Occipital lobe (tissue), 2 donors: ENCODE data around the gene RPL36. TPM values are rescaled to one million over a fixed set of nuclear protein-coding genes. Genes with fewer than 3 reads are reported as not detected.
"Not testable (repeated sequence)": the region's sequence is repeated elsewhere in the genome, so short reads cannot be mapped to it uniquely, and the experiment has no call there.

Source experiments
- DNase-seq: peaks from one replicate; lab custom pipeline; 2025; lab: John Stamatoyannopoulos, UW
- total RNA-seq: library from RNA; depleted of rRNA; stranded (reverse); fragments of >200 nt; gene quantifications from one replicate; pipeline ENCODE4 v1.2.3, GENCODE V29; 2014

The RPL36 gene
- total RNA-seq, 1 donor from 2014 or later = 299 TPM

DNA sequence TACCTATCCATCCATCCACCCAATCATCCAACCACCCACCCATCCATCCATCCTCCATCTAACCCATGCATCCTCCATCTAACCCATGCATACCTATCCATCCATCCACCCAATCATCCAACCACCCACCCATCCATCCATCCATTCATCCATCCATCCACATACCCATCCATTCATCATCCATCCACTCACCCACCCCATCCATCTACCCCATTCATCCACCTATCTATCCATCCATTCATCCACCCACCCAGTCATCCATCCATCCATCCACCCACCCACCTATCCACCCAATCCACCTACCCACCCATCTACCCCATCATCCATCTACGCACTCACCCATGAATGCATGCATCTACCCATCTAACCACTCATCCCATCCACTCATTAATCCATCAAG is 16.3 kb upstream of the RPL36 start:
- no peak for DNase-seq

DNA sequence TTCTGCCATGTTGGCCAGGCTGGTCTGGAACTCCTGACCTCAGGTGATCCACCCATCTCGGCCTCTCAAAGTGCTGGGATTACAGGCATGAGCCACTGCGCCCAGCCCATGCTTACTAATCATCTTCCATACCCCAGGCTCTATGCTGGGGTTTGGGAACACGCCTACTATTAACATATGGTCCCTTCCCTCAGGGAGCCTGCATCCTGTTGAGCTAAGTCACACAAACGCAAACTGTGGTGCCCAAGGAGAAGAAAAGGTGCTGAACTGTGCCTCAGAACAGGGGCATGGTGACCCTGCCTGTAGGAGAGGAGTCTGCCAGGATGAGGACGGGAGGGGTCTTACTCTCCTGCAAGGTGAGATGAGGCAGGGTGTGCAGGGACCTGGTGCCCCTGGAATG is 15.4 kb upstream of the RPL36 start:
- DNase-seq = no peak

DNA sequence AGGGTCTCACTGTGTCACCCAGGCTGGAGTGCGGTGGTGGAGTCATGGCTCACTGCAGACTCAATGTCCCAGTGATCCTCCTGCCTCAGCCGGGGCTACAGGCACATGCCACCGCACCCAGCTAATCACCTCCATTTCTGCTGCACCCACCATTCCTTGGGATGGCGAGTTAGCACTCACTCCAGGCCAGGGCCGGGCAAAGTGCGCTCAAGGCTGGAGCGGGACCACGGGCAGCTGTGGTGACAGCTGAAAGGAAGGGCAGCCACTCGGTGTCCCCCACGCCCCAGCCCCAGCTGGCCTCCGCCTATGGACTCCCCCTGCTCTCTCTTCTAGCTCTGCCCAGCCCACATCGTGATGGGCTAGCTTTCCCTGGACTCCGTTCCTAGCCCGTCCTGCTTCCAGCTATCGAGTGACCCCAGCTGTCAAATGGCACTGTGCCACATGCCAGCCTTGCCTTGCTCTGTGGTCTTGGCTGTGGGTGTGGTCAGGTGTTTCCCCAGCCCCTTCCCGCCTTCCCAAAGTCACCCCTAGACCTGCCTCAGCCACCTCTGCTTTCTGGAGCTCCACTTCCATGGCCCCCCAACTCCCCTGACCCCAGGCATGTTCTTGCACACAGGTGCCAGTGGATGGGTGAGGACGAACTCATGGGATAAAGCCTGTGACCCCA is 13.9 kb upstream of the RPL36 start:
- DNase-seq = no peak

DNA sequence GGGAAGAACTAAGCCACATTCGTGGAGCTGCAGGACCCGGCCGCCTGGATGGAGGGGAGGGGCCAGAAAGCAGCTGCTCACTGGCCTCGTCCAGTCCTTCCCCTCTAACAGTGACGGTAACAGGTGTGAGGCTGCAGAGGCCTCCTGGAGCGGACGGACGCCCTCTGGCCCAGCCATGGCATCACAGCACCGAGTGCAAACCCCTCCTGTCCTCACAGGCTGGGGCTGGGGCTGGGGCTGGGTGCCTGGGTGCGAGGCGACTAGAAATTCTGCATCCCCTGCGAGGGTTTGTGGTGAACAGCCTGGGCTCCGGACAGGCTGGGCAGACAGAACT is 13.4 kb upstream of the RPL36 start:
- no peak for DNase-seq

DNA sequence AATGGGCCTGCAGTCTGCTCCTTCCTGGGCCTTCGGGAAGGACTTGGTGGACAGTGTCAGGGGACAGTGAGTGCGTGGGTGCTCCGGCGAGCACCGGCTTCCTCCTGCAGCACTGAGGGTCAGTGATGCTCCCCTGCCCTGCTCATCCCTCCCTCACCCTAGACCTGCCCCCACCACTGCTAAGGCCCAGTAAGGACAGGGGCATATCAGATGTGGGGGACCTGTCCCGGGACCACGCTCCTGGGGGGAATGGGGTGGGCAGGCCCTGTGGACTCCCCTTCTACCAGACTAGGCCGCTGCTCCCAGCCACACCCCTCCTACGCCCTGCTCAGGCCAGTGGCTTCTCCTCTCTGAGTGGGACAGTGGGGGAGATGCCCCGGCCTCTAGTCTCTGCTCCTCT is 13.0 kb upstream of the RPL36 start:
- DNase-seq = no peak

DNA sequence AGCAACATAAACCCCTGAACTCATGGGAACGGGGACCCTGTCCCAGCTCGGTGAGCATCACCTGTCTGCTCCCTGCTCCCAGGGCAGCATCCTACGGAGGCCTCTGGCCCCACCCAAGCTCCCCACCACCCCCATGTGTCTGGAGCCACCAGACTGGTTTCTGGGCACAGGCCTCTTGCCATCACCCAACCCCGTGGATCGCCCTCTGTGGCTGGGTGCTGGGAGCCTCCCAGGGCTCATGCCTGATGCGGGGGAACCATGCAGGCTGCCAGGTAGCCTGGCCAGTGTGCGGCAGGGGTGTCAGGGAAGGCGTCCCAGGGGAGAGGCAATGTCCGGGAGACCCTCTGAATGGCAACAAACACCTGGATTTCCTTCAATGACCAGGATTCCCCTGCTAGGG is 12.5 kb upstream of the RPL36 start:
- DNase-seq = no peak

DNA sequence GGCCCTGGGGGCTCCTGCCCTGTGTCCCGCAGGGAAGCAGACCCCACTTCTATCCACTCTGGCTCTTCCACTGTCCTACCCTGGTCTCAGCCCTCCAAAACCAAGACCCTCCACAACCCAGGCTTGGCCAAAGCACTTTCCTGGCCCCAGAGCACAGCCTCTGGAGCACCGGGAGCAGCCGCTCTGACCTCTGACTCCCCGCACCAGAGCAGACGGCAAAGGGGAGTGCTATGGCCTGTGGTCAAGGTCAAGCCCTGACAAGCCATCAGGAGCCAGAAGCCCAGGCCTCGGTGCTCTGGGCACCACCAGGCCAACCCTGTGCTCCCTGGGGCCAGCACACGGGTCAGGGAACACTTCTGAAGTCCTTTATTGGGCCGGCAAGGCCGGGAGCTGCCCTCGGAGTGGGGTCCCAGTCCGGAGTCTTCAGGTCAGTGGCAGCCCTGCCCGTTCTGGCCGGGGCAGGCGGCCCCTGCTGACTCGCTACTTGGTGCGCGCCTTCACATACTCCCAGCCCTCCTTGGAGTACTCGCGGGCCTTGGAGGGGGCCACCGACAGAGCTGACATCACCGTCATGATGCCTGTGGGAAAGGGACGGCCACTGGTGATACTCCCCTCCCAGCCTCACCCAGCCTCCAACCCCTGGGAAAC is 11.9 kb upstream of the RPL36 start:
- no peak for DNase-seq

DNA sequence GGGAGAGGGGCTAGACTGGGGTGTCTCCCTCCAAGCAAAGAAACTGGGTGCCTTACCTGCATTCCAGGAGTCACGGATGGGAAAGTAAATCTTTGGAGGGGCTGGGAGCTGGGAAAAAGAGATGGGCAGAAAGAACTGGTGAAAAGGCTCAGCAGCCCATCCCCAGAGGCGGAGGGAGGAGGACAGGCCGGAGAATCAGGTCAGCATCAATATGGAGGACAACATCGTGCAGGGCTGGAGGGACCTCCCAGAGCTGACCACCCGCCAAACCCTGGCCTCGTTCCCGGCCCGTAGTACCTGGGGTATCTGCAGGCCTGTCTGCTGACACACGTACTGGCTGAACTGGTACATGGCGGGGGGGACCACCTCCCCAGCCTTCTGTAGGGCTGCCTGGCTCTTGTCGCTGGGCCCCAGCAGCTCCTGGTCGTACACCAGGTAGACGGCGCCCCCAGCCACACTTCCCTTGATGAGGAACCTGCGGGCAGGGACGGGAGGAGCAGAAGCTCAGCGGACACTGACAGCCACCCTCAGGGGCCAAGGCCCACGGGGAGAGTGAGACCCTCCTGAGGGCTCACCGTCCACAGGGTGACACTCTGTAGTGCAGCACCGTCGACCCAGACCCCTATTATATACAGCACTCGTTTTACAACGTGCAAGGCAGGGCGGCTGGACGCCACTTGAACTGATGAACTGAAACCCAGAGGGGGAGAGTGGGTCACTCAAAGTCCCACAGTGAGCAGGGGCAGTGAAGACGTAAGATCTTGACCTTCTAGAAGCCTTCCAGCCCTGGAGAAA is 10.6 kb upstream of the RPL36 start:
- DNase-seq = no peak

DNA sequence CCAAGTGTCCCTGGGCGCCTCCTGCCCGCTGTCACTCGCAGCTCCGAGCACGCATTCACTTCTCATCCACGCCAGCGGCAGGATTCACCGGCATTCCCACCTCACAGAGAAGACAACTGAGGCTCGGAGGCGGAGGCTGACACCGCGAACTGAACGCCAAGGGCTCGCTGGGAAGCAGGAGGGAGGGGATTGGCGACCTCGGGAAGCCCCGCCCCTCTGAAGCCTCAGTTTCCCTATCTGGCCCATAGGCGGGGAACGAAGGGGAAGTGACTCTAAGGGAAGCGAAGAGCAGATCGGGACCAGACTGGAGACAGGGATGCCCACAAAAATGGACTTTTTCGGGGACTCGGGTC is 10.0 kb upstream of the RPL36 start:
- DNase-seq = peak; percentile 71

DNA sequence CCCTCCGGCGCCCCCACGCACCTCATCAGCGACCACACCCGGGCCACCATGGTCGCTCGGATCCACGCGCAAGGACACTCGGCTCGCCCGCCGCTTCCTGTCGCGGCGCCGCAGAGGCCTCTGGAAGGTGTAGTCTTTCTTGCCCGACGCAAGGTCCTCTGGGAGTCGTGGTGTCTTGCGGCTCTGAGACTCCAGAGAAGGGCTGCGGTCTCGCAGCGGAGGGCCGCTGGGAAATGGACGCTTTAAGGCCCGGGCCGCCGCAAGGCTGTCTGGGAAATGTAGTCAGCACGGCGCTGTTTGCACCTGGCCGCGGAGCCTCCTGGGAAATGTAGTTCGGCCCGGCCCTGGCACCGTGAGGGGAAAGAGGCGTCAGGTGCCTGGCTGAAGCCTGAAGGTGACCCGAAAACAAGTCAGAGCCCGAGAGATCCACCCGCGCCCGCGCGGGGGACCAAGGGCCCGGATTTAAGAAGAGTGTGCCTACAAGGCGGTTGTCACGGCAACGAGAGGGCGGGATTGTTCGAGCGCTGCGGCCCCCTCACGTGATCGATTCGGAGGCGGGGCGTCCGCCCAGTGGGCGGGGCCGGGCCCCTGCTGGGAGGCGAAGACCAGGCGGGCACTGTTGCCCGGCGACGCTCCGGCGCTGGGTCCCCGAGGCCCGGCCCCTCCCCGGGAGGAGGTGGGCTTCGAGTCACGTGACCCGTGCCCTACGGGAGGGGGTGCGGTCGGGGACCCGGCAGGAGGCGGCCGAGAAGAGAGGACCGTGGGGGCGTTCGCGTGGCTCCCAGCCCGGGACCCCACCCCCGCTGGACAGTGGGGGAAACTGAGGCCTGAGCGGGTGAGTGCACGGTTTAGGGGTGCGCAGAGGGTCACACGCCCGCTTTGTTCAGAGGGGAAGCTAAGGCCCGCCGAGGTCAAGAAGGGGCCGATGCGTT is 9.4 kb upstream of the RPL36 start, which contains the start of the genes HSD11B1L and MICOS13:
Gene HSD11B1L, plus strand, starts transcription at position 591 of the 932 bp plus-strand sequence. CDS start 3,806 bp downstream, outside the sequence.
Gene MICOS13, minus strand, starts transcription at position 80 of the 932 bp plus-strand sequence. Its CDS starts 30 bp downstream, at position 50.
- peak; percentile 98 for DNase-seq

DNA sequence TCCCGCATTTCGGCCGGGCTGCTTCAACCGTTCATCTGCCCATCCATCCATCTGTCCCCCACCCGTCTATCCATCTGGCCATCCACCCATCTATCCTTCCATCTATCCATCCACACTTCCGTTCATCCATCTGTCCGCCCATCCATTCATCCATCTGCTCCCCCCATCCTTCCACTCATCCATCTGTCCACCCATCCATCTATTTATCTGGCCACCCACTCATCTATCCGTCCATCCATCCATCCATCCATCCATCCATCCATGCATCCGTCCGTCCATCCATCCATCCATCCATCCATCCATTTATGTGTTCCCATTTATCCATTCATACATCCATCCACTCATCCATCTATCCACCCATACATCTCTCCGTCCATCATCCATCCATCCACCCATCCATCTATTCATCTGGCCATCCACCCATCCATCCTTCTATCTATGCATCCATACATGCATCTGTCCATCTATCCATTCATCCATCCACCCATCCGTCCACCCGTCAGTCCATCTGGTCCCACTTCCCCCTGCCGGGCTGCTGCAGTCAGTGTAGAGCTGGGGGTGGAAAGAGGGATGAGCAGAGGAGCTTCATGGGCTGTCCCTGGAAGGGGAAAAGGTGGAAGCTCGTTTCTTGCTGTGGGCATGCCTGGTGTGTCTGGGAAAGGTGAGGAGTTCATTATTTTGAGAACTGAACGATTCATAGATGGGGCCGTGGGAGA is 8.5 kb upstream of the RPL36 start:
- no peak for DNase-seq

DNA sequence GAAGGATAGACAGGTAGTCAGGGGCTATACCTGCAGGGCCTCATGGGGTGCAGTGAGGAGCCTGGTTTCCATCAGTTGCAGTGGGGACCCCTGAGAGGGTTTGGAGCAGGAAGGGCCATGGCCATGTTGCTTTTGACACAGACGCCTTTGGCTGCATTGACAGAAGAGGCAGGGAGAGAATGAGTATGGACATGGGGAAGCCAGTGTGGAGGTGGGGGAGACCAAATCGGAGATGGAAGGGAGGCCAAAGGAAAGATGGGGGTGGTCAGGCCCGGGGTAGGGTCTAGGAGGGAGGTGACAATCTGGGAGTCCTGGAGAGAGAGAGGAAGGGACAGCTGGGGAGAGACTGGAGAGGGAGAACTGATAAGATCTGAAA is 8.0 kb upstream of the RPL36 start:
- no peak for DNase-seq

DNA sequence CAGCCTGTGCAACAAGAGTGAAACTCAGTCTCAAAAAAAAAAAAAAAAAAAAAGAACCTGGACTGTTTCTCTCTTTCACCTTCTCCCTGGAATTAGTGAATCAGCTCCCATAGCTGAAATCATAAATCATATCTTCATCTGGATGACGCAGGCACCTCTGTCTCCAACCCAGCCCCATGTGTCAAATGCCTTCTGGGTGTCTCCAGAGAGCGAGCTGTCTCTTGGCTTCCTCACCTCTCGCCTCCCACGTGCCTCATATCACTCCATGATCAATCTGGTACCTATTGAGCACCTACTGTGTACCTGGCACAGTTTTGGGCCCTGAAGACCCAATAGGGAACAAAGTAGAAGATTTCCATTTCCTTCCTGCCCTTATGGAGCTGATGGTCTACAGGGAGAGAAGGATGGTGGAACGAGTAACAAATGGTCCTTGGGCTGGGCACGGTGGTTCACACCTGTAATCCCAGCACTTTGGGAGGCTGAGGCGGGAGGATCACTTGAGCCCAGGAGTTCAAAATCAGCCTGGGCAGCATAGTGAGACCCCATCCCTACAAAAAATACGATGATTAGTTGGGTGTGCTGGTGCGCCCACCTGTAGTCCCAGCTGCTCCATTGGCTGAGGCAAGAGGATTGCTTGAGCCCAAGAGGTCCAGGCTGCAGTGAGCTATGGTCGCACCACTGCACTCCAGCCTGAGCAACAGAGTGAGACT is 6.8 kb upstream of the RPL36 start:
- DNase-seq = no peak

DNA sequence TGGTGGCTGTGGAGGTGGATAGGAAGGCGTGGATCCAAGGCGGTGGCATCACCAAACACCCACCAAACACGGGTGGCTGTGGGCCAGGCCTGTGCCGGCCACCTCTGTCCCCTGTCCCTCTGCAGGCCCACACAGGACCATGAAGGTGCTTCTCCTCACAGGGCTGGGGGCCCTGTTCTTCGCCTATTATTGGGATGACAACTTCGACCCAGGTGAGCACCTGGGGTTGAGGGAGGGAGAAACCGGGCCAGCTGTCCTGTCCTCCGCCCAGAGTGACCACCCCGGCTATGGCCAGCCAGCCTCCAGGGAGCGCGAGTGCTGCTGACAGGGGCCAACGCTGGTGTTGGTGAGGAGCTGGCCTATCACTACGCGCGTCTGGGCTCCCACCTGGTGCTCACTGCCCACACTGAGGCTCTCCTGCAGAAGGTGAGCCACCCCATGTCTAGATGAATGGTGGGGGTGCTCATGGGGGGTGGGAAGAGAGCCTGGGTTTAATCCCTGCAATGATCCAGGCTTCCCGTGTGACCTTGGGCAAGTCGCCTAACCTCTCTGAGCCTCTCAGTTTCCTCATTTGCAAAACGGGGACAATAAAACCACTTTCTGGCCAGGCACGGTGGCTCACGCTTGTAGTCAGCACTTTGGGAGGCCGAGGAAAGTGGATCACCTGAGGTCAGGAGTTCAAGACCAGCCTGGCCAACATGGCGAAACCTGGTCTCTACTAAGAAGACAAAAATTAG is 5.2 kb upstream of the RPL36 start:
- no peak for DNase-seq

DNA sequence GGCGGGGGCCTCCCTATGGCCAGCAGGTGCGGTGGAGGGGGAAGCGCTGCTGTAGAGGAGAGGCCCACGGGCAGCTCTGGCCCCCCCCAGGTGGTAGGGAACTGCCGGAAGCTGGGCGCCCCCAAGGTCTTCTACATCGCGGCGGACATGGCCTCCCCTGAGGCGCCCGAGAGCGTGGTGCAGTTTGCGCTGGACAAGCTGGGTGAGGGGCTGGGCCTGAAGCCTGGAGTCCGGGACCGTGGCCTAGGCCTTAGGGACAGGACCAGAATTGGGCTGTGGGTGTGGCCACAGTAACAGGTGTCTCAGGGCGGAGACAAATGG is 3.8 kb upstream of the RPL36 start:
- DNase-seq = no peak

DNA sequence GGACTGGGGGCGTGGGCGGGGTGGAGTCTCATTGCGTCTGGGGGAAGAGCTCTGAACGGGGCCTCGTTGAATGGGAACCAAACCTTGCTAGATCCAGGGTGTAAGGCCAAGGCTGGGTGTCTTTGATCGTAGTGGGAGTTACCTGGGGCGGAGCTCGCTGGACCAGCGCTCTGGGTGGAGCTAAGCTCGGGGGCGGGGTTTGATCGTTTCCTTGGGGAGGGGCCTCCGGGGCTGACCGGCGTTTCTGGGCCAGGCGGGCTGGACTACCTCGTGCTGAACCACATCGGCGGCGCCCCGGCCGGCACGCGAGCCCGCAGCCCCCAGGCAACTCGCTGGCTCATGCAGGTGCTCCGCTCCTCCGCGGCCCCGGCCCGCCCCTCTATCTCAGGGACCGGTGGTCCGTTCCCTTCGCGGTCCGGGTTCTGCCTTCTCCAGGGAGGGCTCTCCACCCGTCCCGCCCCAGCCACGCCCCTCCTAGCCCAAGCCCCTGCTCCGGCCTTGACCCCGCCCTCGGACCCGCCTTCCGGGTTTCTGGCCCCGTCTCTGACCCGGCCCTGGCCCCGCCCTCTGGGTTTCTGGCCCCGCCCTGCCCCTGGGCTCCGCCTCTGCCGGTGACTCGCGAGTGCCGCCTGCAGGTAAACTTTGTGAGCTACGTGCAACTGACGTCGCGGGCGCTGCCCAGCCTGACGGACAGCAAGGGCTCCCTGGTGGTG is 3.3 kb upstream of the RPL36 start:
- peak; percentile 86 for DNase-seq

DNA sequence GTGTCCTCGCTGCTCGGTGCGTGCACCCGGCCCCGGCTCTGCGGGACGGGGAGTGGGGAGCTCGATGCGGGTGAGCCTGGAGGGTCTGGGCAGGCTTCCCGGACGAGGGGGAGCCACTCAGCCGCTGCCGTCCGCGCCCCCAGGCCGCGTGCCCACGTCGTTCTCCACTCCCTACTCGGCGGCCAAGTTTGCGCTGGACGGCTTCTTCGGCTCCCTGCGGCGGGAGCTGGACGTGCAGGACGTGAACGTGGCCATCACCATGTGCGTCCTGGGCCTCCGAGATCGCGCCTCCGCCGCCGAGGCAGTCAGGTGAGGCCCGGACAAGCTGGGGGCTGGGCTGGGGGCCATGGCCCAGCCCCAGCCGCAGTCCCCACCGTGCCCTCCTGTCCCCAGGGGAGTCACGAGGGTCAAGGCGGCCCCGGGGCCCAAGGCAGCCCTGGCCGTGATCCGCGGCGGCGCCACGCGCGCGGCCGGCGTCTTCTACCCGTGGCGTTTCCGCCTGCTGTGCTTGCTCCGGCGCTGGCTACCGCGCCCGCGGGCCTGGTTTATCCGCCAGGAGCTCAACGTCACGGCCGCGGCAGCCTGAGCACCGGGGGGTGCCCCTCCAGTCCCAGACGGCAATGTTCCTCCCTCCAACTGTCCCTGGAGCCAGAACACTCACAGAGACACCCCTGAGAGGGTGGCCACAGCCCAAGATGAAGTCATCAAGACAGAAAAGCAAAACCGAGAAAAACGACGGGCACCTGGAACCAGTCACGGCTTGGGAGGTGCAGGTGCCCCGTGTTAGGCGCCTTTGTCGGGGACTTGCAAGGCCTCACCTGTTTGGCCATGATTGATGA is 2.5 kb upstream of the RPL36 start:
- DNase-seq = no peak

DNA sequence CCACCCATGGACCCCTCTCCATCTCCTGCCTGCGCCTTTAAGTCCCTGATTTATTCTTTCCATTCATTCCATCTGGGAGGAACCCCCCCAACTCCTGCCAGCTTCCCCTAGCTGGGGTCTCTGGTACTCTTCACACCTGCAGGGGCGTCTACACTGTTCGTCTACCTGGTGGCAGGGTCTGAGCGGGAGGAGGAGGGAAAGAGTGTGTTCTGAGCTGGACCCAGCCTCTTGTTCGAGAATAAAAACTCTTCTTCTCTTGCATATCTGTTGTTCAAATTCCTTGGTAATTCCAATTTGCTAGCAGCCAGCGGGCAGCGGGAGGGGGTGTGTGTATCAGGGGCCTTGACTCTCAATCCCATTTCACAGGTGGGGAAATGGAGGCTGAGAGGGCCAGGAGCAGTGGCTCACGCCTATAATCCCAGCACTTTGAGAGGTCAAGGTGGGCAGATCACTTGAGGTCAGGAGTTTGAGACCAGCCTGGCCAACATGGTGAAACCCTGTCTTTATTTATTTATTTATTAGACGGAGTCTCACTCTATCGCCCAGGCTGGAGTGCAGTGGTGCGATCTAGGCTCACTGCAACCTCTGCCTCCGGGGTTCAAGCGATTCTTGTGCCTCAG is 1.7 kb upstream of the RPL36 start:
- DNase-seq = not testable (repeated sequence)
